ENCODE data around the gene CEMIP. TPM values are rescaled to one million over a fixed set of nuclear protein-coding genes. Genes with fewer than 3 reads are reported as not detected.

CEMIP gene
- total RNA-seq, 1 experiment from 2014 or later = 3.1 TPM

GRCh38 chr15:80921736-80922410, 142.7 kb downstream of the CEMIP start:
- H3K4me3 ChIP-seq (ENCODE audit: low read length) = no peak overlapping the region
- no peaks in the 10 kb centered on the region for H3F3A ChIP-seq (ENCODE audit: low read length, unreplicated experiment)
- no peaks in the 10 kb centered on the region for H4K20me1 ChIP-seq (ENCODE audit: low read length)
- TF ChIP-seq EZH2 (IDR thresholded peaks at IDR 0.05; ENCODE audit: low read length, unreplicated experiment) = no peak
- no peak for ATAC-seq
- no peak overlapping the region for H3K4me2 ChIP-seq (ENCODE audit: low read length)
- H3K79me2 ChIP-seq (ENCODE audit: low read length) = no peaks in the 10 kb centered on the region
- H3K9me3 ChIP-seq (ENCODE audit: low read length) = no peaks in the 10 kb centered on the region
- H3K36me3 ChIP-seq (ENCODE audit: low read depth, low read length) = no peaks in the 10 kb centered on the region
- H3K9me2 ChIP-seq (replicated peaks; ENCODE audit: low read length) = no peaks in the 10 kb centered on the region
- ChIA-PET POLR2A (ENCODE audit: unreplicated experiment) (no interaction called here), CTCF (no interaction called here)
- BruUV-seq (replicated peaks) = no TSS peak
- H3K4me1 ChIP-seq (ENCODE audit: insufficient read depth, low read length) = peaks cover 5% of the 10 kb centered on the region; the same call in 1 of the 2 replicates
- no peak overlapping the region for H2AFZ ChIP-seq (ENCODE audit: low read length)
- H3K9ac ChIP-seq (ENCODE audit: low read length) = no peak overlapping the region
- H3K27ac ChIP-seq (ENCODE audit: low read length) = no peak overlapping the region
- intact Hi-C loops (cut with micrococcal nuclease) = no loop called here
- no peak for DNase-seq
- no peaks in the 10 kb centered on the region for H3K27me3 ChIP-seq (ENCODE audit: low read length)

GRCh38 chr15:80923668-80924067, 144.5 kb downstream of the CEMIP start:
- no peaks in the 10 kb centered on the region for H3K9me3 ChIP-seq (ENCODE audit: low read length)
- H3K27me3 ChIP-seq (ENCODE audit: low read length) = no peaks in the 10 kb centered on the region
- intact Hi-C loops (cut with micrococcal nuclease) = no loop called here
- peak; percentile 50 for DNase-seq
- H3K4me1 ChIP-seq (ENCODE audit: insufficient read depth, low read length) = peaks cover 5% of the 10 kb centered on the region; the same call in 1 of the 2 replicates
- no peak overlapping the region for H3K4me2 ChIP-seq (ENCODE audit: low read length)
- no peak; the same call in 1 of the 2 replicates for ATAC-seq
- no peaks in the 10 kb centered on the region for H3K9me2 ChIP-seq (replicated peaks; ENCODE audit: low read length)
- H4K20me1 ChIP-seq (ENCODE audit: low read length) = no peaks in the 10 kb centered on the region
- TF ChIP-seq EZH2 (IDR thresholded peaks at IDR 0.05; ENCODE audit: low read length, unreplicated experiment) = no peak
- TF ChIP-seq EZH2phosphoT487 (IDR thresholded peaks at IDR 0.05; ENCODE audit: borderline replicate concordance, low read length) = no peak
- no peak for TF ChIP-seq CTCF (conservative IDR thresholded peaks at IDR 0.05; ENCODE audit: low read depth, low read length)
- no peaks in the 10 kb centered on the region for H3F3A ChIP-seq (ENCODE audit: low read length, unreplicated experiment)
- CTCF ChIA-PET = no interaction called here
- POLR2A ChIA-PET (ENCODE audit: unreplicated experiment) = no interaction called here
- H3K27ac ChIP-seq (ENCODE audit: low read length) = no peak overlapping the region
- no peak overlapping the region for H3K4me3 ChIP-seq (ENCODE audit: low read length)
- no peaks in the 10 kb centered on the region for H3K36me3 ChIP-seq (ENCODE audit: low read depth, low read length)
- no TSS peak for BruUV-seq (replicated peaks)
- no peak overlapping the region for H3K9ac ChIP-seq (ENCODE audit: low read length)
- no peaks in the 10 kb centered on the region for H3K79me2 ChIP-seq (ENCODE audit: low read length)
- no peak overlapping the region for H2AFZ ChIP-seq (ENCODE audit: low read length)

GRCh38 chr15:80924278-80924677, 145.1 kb downstream of the CEMIP start:
- H3K9me3 ChIP-seq (ENCODE audit: low read length) = no peaks in the 10 kb centered on the region
- no peak overlapping the region for H3K4me2 ChIP-seq (ENCODE audit: low read length)
- H3K9me2 ChIP-seq (replicated peaks; ENCODE audit: low read length) = no peaks in the 10 kb centered on the region
- no peak for DNase-seq
- no peak overlapping the region for H3K27ac ChIP-seq (ENCODE audit: low read length)
- ChIA-PET POLR2A (ENCODE audit: unreplicated experiment) (no interaction called here), CTCF (no interaction called here)
- H3K36me3 ChIP-seq (ENCODE audit: low read depth, low read length) = no peaks in the 10 kb centered on the region
- no peak overlapping the region for H3K4me3 ChIP-seq (ENCODE audit: low read length)
- no peak for ATAC-seq
- H4K20me1 ChIP-seq (ENCODE audit: low read length) = no peaks in the 10 kb centered on the region
- no peak overlapping the region for H2AFZ ChIP-seq (ENCODE audit: low read length)
- no peaks in the 10 kb centered on the region for H3F3A ChIP-seq (ENCODE audit: low read length, unreplicated experiment)
- H3K4me1 ChIP-seq (ENCODE audit: insufficient read depth, low read length) = peaks cover 5% of the 10 kb centered on the region; the same call in 1 of the 2 replicates
- TF ChIP-seq CTCF (conservative IDR thresholded peaks at IDR 0.05; ENCODE audit: low read depth, low read length) = no peak
- no peak for TF ChIP-seq EZH2 (IDR thresholded peaks at IDR 0.05; ENCODE audit: low read length, unreplicated experiment)
- TF ChIP-seq EZH2phosphoT487 (IDR thresholded peaks at IDR 0.05; ENCODE audit: borderline replicate concordance, low read length) = no peak
- intact Hi-C loops (cut with micrococcal nuclease) = no loop called here
- BruUV-seq (replicated peaks) = no TSS peak
- H3K9ac ChIP-seq (ENCODE audit: low read length) = no peak overlapping the region
- H3K79me2 ChIP-seq (ENCODE audit: low read length) = no peaks in the 10 kb centered on the region
- no peaks in the 10 kb centered on the region for H3K27me3 ChIP-seq (ENCODE audit: low read length)

All from PC-3 (cell line).